ENCODE data around the gene SGMS1.
"Not testable (repeated sequence)": the region's sequence is repeated elsewhere in the genome, so short reads cannot be mapped to it uniquely, and the experiment has no call there.

SGMS1 gene

GRCh38 chr10:50369931-50370330, 253.8 kb downstream of the SGMS1 start:
- no peak for DNase-seq (ENCODE audit: low spot score)

- peak; percentile 74 for DNase-seq (ENCODE audit: low spot score)
Measured at GRCh38 chr10:50367732-50368131, 256.0 kb downstream of the SGMS1 start.

- not testable (repeated sequence) for DNase-seq (ENCODE audit: low spot score)
Measured at GRCh38 chr10:50366421-50366820, 257.3 kb downstream of the SGMS1 start.

GRCh38 chr10:50364730-50365129, 259.0 kb downstream of the SGMS1 start:
- DNase-seq (ENCODE audit: low spot score), result not testable (repeated sequence)

GRCh38 chr10:50362547-50363125, 261.1 kb downstream of the SGMS1 start:
- no peak for DNase-seq (ENCODE audit: low spot score)

GRCh38 chr10:50361946-50362345, 261.8 kb downstream of the SGMS1 start:
- DNase-seq (ENCODE audit: low spot score), result no peak

GRCh38 chr10:50360077-50360850, 263.5 kb downstream of the SGMS1 start:
- no peak for DNase-seq (ENCODE audit: low spot score)

GRCh38 chr10:50358925-50359687, 264.6 kb downstream of the SGMS1 start:
- no peak for DNase-seq (ENCODE audit: low spot score)

- no peak for DNase-seq (ENCODE audit: low spot score)
Measured at GRCh38 chr10:50358411-50358810, 265.3 kb downstream of the SGMS1 start.

GRCh38 chr10:50356481-50356832, 267.3 kb downstream of the SGMS1 start:
- not testable (repeated sequence) for DNase-seq (ENCODE audit: low spot score)

- not testable (repeated sequence) for DNase-seq (ENCODE audit: low spot score)
Measured at GRCh38 chr10:50355693-50356480, 267.9 kb downstream of the SGMS1 start.

- no peak for DNase-seq (ENCODE audit: low spot score)
Measured at GRCh38 chr10:50351483-50352146, 272.1 kb downstream of the SGMS1 start.

- DNase-seq (ENCODE audit: low spot score), result no peak
Measured at GRCh38 chr10:50350366-50350765, 273.4 kb downstream of the SGMS1 start.

- no peak for DNase-seq (ENCODE audit: low spot score)
Measured at GRCh38 chr10:50349554-50349953, 274.2 kb downstream of the SGMS1 start.

- no peak for DNase-seq (ENCODE audit: low spot score)
Measured at GRCh38 chr10:50347394-50347802, 276.4 kb downstream of the SGMS1 start.

GRCh38 chr10:50346942-50347341, 276.8 kb downstream of the SGMS1 start:
- no peak for DNase-seq (ENCODE audit: low spot score)

- no peak for DNase-seq (ENCODE audit: low spot score)
Measured at GRCh38 chr10:50345545-50345944, 278.2 kb downstream of the SGMS1 start.

- DNase-seq (ENCODE audit: low spot score), result no peak
Measured at GRCh38 chr10:50343702-50344331, 279.9 kb downstream of the SGMS1 start.

GRCh38 chr10:50341987-50342386, 281.8 kb downstream of the SGMS1 start:
- no peak for DNase-seq (ENCODE audit: low spot score)

GRCh38 chr10:50336140-50336539, 287.6 kb downstream of the SGMS1 start:
- DNase-seq (ENCODE audit: low spot score), result no peak

- DNase-seq (ENCODE audit: low spot score), result no peak
Measured at GRCh38 chr10:50335397-50335796, 288.4 kb downstream of the SGMS1 start.
